Progenitor cell of endocrine pancreas (in vitro differentiated cells): ENCODE measurements around the gene HORMAD2. TPM values are rescaled to one million over a fixed set of nuclear protein-coding genes. Genes with fewer than 3 reads are reported as not detected.
"Not testable (repeated sequence)": the region's sequence is repeated elsewhere in the genome, so short reads cannot be mapped to it uniquely, and the experiment has no call there.

Source experiments
- DNase-seq: peaks from one replicate; pipeline ENCODE4 v3.0.0; 2021; ENCODE audit warnings: low spot score; ENCODE audit not compliant: unreplicated experiment
- H3K27ac Mint-ChIP-seq: 2 replicates; pipeline ENCODE4 v1.8.0; 2021; ENCODE audit warnings: mild to moderate bottlenecking, moderate library complexity, mixed read lengths
- H3K27me3 Mint-ChIP-seq: 2 replicates; pipeline ENCODE4 v1.8.0; 2021; ENCODE audit warnings: mixed read lengths
- H3K36me3 Mint-ChIP-seq: 2 replicates; pipeline ENCODE4 v1.8.0; 2022; ENCODE audit warnings: mixed read lengths; ENCODE audit not compliant: insufficient read depth
- H3K4me1 Mint-ChIP-seq: 2 replicates; pipeline ENCODE4 v1.8.0; 2021; ENCODE audit warnings: low read depth, mixed read lengths
- H3K4me3 Mint-ChIP-seq: 2 replicates; pipeline ENCODE4 v1.8.0; 2021; ENCODE audit warnings: low read depth, mild to moderate bottlenecking, moderate library complexity, mixed read lengths
- H3K9me3 Mint-ChIP-seq: 2 replicates; pipeline ENCODE4 v1.8.0; 2021; ENCODE audit warnings: low read depth, mixed read lengths
- CTCF ChIP-seq: fragments of 200-600 bp; sonication (generic); IDR thresholded peaks from one replicate; pipeline ENCODE4 v1.5.0; 2021; ENCODE audit warnings: antibody characterized with exemption, mild to moderate bottlenecking; ENCODE audit not compliant: unreplicated experiment
- total RNA-seq: library from RNA; stranded (reverse); gene quantifications from 2 replicates; pipeline ENCODE4 v1.2.1, GENCODE V29; 2021

Gene HORMAD2
- total RNA-seq, 1 donor from 2014 or later = not detected

GRCh38 chr22:30078320-30079311 lies 1.6 kb upstream of the HORMAD2 start:
- DNase-seq = no peak
- H3K4me1 Mint-ChIP-seq = peaks cover 20% of the 10 kb centered on the region
- H3K27me3 Mint-ChIP-seq = peaks cover 37% of the 10 kb centered on the region
- H3K9me3 Mint-ChIP-seq = peaks cover 4% of the 10 kb centered on the region
- TF ChIP-seq CTCF = no peak
- H3K4me3 Mint-ChIP-seq = no peak overlapping the region
- peaks cover 3% of the 10 kb centered on the region for H3K36me3 Mint-ChIP-seq
- no peak overlapping the region for H3K27ac Mint-ChIP-seq

GRCh38 chr22:30080805-30081204 lies 541 bp downstream of the HORMAD2 start:
- TF ChIP-seq CTCF = no peak
- Mint-ChIP-seq H3K36me3 (peaks cover 3% of the 10 kb centered on the region), H3K9me3 (peaks cover 10% of the 10 kb centered on the region), H3K4me1 (peaks cover 20% of the 10 kb centered on the region), H3K27ac (no peak overlapping the region), H3K27me3 (peaks cover 25% of the 10 kb centered on the region), H3K4me3 (no peak overlapping the region)
- DNase-seq = no peak

- Mint-ChIP-seq H3K36me3 (no peaks in the 10 kb centered on the region), H3K27me3 (peaks cover 24% of the 10 kb centered on the region), H3K27ac (no peak overlapping the region), H3K4me1 (no peaks in the 10 kb centered on the region), H3K9me3 (peaks cover 6% of the 10 kb centered on the region), H3K4me3 (no peak overlapping the region)
- DNase-seq = no peak
- TF ChIP-seq CTCF = no peak
Observed at GRCh38 chr22:30086496-30086895, 6.2 kb downstream of the HORMAD2 start.

- not testable (repeated sequence) for H3K9me3 Mint-ChIP-seq, H3K4me3 Mint-ChIP-seq, H3K4me1 Mint-ChIP-seq, DNase-seq, H3K27ac Mint-ChIP-seq, H3K36me3 Mint-ChIP-seq
- peaks cover 24% of the 10 kb centered on the region for H3K27me3 Mint-ChIP-seq
Observed at GRCh38 chr22:30087037-30087436, 6.8 kb downstream of the HORMAD2 start.

- no peaks in the 10 kb centered on the region for H3K36me3 Mint-ChIP-seq
- no peak overlapping the region for H3K27ac Mint-ChIP-seq
- H3K27me3 Mint-ChIP-seq = peaks cover 24% of the 10 kb centered on the region
- no peak for DNase-seq
- no peaks in the 10 kb centered on the region for H3K4me1 Mint-ChIP-seq
- no peak for TF ChIP-seq CTCF
- H3K9me3 Mint-ChIP-seq = peaks cover 8% of the 10 kb centered on the region
- no peak overlapping the region for H3K4me3 Mint-ChIP-seq
Observed at GRCh38 chr22:30087611-30088010, 7.3 kb downstream of the HORMAD2 start.
